ENCODE results near the gene THSD4. TPM values are rescaled to one million over a fixed set of nuclear protein-coding genes. Genes with fewer than 3 reads are reported as not detected.

THSD4 gene
- total and polyA plus RNA-seq, 2 of the 8 experiments (the other 6 are each of a cell fraction or from before 2014, with no cell fraction given) = 2.5 to 6.2 TPM

GRCh38 chr15:71182522-71182921, 67.3 kb downstream of the THSD4 start (continued):
- TF ChIP-seq CBX5 (IDR thresholded peaks at IDR 0.05; ENCODE audit: low read depth, low read length) = no peak
- TF ChIP-seq CHD2 (IDR thresholded peaks at IDR 0.05; ENCODE audit: low read length) = no peak
- no peak for TF ChIP-seq ASH2L (IDR thresholded peaks at IDR 0.05; ENCODE audit: low read length)
- no peak for TF ChIP-seq CEBPB (IDR thresholded peaks at IDR 0.05; ENCODE audit: low read depth, low read length)
- TF ChIP-seq RNF2 (IDR thresholded peaks at IDR 0.05; ENCODE audit: borderline replicate concordance, low read depth, low read length, missing control alignments, poor library complexity, severe bottlenecking) = no peak
- TF ChIP-seq POLR2A (IDR thresholded peaks at IDR 0.05; ENCODE audit: control extremely low read depth in 1 of 2, low read depth in 2 of 2, low read length in 2 of 2) = no peak

Data from H1 (cell line).